NCI-H345 treated with DMSO at 0.1 percent for 48 hours (cell line): ENCODE data around the gene PTRH1.

Experiments
- DNase-seq: peaks from one replicate; lab custom pipeline; 2025; ENCODE audit not compliant: unreplicated experiment; lab: John Stamatoyannopoulos, UW

PTRH1 gene

DNA sequence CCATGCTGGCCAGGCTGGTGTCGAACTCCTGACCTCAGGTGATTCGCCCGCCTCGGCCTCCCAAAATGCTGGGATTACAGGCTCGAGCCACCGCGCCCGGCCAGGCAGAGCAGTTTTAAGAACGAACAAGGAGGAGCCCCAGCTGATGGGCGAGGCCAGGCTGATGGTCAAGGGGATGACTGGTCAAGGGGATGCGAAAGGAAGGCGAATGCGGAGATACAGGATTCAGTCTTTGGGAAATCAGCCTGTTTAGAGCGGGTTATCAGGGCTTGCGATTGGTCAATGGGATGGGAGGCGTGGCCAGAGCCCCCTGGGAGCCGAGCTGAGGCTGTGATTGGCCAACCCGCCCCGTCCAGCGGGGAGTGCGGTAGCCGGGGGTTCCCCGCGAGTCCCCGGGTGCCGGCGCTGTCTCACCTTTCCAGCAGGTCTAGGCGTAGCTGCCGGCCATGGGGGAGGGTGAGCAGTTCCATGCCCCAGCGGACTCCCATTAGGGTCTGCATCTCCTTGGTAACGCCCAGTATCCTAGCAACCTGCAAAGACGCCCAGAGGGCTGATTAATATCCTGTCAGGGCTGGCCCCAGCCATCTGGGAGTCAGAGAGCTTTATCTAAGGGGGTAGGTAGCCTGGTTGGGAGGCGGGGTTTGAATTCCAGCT is 27.1 kb upstream of the PTRH1 start:
- DNase-seq: no peak

DNA sequence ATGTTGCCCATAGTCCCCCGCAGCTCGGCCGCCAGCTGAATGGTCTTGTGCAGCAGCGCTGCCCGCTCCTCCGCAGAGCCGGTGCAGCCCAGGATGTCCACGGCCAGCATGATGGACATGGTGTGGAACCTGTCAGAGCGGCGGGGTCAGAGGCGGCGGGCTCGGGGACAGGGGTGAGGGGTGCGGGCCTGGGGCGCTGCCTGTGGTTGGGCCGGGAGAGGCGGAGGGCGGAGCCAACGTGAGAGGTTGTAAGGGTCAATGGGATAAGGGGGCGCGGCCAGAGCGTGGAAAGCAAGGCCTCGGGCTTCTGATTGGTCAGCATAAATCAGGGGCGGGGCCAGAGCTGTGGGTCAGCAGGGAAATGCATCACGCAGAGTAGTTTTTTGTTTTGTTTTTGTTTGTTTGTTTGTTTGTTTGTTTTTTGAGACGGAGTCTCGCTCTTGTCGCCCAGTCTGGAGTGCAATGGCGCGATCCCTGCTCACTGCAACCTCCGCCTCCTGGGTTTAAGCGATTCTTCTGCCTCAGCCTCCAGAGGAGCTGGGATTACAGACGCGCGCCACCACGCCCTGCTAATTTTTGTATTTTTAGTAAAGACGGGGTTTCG is 26.5 kb upstream of the PTRH1 start:
- no peak for DNase-seq

DNA sequence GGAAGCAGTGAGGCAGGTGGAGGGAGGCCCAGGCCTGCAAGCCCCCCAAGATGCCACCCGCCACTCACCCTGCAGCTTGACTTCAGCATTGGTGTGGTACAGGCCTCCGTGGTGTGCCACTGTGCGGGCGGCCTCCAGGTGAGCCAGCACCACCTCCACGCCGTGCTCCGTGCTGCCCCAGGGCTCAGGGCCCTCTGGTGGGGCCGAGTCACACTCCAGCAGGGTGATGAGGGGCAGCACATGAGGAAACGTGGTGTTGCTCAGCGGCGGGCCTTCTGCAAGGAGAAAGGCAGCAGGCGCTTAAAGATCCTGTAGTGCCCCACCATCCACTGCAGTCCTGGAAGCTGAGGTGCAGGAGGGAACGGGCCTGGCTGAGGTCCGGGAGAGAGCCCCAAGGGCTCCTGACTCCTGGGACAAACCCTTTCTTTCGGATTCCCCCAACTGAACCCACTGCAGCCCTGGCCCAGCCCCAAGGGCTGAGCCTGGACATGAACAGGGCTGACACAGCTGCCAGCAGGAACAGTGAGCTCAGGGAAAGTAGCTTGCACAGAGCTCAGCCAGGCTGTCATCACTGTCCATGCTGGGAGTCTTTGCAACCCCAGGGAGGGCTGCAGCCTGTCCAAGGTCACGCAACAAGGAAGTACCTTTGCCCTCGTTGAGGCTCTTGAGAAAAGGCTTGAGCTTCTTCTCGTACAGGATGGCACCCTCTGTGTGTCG is 24.3 kb upstream of the PTRH1 start:
- no peak for DNase-seq

DNA sequence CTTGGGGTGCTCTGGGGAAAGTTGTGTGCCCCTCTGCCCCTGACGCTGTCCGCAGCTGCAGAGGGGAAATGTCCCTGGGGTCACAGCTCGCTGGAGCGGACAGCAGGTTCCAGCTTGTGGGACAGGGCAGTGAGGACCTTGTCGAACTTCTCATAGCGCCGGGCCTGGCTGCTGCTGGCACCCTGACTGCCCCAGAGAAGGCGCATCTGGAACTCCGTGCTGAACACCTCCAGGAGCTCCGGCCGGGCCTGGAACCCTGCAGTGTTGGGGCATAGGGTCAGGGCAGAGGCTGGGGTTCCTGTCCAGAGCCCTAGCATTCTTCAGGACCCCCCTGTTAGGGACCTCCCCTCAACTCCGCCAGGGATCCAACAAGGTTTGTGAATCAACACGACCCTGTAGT is 23.2 kb upstream of the PTRH1 start:
- DNase-seq: no peak

DNA sequence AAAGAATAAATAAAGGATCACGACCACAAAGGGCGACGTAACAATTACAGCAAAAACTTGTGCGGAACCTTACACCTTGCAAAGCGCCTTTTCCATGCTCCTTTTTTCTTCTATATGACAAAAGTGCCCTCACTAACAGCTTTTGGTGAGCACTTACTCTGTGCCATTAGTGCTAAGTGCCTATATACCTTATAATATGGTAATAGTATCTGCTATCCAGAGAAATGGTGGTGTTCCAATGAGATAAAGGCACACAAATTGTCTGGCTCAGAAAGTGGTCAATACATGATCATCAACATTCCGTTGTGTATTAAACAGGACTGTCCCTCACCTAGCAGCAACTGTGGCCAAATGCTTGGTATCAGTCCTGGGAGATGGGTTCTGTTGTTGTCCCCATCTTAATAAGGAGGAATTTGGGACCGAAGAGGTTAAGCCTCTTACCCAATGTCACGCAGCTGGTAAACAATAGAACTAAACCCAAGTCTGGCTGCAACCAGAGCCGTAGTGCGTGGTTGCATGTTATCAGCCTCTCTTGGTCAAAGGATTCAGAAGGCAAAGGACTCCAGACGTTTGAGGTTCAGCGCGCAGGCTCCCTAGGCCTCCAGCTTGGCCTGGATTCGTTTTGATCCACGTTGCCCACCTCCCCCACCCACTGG is 20.2 kb upstream of the PTRH1 start:
- no peak for DNase-seq

DNA sequence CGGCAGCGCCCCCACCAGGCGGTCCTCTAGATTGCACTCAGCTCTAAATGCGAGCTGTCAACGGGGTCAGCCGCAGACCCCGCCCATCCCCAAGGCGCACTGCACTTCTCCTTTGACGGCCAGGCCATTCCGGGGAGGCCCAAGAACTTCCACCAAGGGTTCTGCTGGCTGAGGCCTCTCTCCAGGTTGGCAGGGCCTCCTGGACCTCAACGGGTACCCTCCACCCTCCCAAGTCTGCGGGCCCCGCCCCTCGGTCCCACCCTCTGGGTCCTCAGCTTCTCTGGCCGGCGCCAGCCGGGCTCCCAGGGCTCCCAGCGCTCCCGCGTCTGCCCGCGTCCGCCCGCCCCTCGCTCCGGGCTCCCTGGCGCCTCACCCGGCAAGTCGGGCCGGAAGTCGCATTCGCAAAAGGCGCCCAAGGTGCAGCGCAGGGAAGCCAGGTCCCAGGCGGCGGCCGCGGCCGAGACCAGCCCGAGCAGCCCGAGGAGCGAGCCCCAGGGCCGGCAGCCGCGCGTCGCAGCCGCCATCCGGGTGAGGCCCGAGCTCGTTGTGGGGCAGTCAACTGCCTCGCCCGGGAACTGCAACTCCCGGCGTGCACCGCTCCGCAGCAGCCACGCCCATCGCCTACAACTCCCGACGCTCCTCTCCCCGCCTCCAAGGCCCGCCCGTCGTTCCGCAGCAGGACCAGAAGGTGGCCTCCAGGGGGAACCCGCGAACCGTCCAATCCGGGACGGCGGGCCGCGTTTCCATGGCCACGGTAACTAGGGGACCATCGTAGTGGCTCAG is 19.5 kb upstream of the PTRH1 start, which contains the start of gene TOR2A:
Gene TOR2A (minus strand): TSS at position 548 of the 783 bp plus-strand sequence. CDS start 24 bp downstream, at position 524.
- peak; percentile 93 for DNase-seq

DNA sequence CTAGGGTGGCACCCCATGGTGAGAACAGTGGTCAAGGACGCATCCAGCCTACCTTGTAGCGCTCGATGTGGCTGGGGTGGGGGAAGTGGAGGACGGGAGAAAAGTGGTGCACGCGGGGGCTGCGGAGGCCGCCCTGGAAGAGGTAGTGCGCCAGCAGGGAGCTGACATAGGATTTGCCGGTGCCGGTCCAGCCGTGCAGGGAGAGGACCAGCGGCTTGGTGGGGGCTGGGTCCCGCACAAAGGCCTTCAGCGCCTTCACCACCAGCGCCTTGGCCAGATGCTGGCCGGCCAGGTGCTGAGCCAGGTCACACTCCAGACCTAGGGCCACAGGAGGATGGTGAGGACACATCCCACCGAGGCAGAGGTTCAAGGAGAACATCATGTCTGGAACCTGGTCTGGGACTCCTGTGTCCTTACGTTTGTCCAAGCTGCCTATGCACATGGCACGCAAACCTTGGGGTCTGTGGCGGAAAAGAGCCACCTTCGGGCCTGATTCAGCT is 18.8 kb upstream of the PTRH1 start:
- no peak for DNase-seq

DNA sequence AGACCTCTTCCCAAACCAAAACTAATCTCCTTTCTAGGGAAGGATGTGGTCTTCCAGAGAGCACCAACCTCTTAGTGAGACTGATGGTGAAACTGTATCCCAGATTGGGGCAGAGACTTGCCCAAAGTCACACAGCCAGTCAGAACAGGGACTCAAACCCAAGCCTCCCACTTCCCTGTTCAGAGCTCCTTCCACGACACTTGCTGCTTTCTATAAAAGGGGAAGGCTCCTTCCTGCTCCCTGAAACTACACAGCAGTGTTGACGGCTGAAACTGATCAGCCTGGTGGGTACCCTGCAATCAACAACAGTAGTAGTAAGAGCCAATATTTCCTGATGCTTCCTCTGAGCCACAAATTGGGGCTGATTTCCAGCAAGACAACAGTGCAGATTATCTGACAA is 18.2 kb upstream of the PTRH1 start:
- no peak for DNase-seq

DNA sequence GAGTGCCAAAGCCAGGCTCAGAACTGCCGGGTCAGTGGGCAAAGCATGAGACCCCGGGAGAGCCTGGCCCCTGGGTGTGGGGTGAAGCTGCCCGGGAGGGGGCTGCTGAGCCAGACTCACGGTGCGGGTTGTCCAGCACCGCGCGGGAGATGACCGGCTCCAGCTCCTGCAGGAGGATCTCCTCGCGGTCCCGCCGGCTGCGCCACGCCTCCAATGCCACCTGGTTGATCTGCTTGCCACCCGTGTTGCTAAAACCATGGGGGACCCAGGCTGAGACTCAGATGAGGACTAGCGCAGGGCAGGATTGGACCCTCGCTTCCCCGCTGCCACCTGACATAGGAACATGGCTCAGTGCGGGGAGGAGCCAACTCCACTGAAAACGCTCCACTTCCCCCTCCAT is 17.0 kb upstream of the PTRH1 start:
- no peak for DNase-seq

DNA sequence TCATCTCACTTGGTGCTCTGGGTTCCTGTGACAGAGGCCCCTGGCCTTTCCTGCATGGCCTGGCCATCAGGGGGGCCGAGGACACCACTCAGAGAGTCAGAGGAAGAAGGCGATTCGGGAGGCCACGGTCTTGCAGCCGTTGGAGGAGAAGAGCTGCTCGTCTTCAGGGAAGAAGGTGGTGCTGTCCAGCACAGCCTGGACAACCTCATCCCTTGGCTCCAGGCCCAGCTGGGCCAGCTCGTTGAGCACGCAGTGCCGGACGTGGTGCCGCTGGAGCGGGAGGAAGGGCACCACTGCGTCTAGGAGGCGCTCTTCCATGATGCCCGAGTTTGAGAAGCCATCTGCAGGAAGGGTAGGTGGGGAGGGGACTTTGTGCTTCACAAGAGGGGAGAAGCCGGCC is 16.5 kb upstream of the PTRH1 start:
- no peak for DNase-seq

DNA sequence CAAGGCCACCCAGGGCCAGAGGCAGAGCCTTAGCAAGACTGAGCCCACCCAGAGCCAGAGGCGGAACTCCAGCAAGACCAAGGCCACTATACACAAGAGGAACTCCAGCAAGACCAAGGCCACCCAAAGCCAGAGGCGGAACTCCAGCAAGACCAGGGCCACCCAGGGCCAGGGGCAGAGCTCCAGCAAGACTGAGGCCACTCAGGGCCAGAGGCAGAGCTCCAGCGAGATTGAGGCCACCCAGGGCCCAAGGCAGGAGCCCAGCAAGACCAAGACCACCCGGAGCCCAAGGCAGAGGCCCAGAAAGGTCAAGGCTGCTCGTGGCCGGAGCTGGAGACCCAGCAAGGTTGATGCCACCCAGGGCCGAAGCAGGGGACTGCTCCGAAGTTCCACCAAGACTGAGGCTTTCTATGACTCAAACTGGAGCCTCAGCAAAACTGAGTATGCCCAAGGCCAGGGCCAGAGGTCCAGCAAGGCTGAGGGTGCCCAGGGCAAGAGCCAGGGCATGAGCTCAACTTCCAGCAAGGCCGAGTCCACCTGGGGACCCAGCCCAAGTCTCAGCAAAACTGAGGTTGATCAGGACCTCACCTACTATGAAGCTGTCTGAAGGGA is 15.4 kb upstream of the PTRH1 start:
- DNase-seq: no peak

DNA sequence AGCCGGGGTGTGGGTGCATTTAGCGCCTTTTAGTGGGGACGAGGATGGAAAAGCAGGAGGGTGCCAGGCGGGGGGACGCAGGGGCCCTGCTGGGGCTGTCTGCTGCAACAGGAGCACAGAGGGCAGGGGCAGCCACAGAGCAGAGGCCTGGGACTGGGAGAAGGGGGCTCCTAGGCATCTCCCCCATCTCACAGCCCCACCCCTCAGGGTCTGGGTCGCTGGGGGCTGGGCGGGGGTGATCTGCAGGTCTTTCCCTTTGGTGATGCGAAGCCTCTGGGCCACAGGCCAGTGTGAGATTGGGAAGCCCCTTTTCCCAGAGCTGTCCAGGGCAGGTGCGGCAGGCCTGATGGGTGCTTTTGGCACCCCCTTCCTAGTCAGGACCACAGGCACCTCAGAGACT is 14.8 kb upstream of the PTRH1 start:
- no peak for DNase-seq

DNA sequence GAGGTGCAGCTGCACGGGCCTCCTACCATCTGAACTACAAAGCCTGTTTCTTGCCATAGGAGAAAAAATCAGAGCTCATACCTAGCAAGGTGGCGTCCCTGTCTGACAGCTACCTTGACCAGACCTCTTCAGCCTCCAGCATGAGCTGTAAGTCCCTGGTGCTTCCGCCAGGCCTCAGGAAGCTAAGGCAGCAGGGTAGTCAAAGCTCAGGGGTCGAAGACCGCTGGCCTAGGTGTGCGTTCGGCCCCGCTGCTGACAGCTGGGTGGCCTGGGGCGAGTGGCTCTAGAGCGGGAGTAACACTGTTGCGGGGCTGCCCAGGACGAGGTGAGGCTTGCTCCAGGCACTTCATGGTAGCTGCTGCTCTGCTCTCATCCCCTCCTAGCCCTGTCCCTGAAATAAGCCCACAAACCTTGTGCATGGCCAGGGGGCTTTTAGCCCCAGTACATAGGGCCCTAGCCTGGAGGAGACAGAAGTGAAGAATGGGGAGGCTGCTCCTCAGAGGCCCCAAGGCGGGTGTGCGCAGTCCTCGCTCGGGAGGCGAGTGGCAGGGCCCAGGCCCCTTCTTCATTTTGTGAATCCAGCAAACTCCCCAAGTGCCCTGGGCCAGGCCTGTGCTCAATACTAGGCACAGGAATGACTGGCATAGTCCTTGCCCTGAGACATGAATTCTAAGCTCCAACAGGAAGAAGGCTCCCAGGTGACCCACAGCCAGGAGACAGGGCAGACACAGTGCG is 14.2 kb upstream of the PTRH1 start:
- DNase-seq: no peak

DNA sequence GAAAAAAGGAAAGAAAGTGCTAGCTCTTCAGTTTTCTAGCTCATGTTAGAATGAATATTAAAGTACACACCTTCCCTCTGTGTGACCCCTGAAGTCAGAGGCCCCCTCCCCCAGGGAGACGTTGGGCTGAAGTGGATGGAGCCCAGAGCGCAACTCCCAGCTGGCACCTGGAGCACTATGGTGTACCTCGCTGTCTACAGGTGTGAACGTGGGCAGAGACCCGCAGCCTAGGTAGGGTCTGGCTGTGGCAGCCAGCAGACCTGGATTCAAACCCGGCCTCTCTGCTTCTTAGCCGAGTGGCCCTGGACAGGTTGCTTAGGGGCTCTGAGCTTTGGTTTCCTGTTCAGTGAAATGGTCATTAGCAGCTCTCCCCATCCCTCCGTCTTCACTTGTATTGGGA is 13.3 kb upstream of the PTRH1 start:
- DNase-seq: no peak

DNA sequence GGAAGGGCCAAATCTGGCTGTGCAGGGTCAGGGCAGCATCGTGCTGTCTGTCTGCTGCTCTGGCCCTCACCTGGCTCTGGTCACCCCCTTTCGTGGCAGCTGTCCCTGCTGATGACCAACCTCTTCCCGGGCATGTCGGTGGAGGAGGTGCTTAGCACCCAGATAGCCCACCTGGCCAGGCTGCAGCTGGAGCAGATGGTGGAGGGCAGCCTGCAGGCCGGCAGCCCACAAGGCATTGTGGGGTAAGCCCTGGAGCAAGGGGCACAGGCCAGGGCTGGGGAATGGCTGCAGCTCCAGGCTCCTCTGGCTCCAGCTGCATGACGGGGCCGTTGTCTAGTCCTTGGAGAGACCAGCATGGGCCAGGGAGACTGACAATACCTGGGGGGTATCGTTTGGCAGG is 11.4 kb upstream of the PTRH1 start:
- no peak for DNase-seq

DNA sequence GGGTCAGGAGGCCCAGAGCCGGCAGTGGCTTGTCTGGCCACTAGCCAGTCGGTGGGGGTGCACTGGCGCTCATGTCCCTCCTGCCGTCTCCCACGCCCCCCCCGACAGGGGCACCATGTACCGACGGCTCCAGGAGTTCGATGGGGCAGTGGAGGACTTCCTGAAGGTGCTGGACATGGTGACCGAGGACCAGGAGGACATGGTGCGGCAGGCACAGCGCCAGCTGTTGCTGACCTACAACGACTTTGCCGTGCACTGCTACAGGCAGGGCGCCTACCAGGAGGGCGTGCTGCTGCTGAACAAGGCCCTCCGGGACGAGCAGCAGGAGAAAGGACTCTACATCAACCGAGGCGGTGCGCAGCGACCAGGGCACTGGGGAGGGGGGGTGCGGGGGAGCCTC is 8.5 kb upstream of the PTRH1 start:
- no peak for DNase-seq

DNA sequence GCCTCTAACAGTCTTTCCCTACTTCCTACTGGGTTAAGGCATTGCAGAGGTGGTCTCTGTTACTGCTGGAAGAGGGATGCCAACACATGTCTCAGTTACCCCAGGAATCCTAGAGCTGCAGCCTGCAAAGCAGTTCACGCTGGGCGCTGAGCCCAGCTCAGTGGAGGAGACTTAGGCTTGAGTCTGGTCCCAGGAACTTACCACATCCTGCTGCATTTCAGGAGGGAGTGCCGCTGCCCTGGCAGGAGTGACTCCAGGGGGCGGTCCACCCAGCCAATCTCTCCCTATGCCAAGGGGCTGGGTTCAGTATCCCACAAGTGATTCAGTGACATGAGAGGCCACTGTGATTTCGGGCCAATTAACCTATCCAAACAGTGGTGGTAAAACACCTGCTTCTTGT is 8.0 kb upstream of the PTRH1 start:
- no peak for DNase-seq

DNA sequence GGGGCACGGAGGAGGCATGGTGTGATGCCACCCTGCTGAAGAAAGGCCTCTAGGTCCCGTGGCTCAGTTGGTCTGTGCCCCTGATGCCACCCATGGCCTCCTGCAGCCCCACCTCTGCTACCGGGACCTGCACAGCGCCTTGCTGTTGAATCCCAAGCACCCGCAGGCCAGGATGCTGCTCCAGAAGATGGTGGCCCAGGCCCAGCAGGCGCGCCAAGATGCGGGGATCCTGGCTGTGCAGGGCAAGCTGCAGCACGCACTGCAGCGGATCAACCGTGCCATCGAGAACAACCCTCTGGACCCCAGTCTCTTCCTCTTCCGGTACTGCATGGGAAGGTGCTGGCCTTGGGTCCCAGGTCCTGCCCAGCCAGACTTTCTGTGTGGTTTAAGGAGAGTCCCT is 7.5 kb upstream of the PTRH1 start:
- DNase-seq: no peak

DNA sequence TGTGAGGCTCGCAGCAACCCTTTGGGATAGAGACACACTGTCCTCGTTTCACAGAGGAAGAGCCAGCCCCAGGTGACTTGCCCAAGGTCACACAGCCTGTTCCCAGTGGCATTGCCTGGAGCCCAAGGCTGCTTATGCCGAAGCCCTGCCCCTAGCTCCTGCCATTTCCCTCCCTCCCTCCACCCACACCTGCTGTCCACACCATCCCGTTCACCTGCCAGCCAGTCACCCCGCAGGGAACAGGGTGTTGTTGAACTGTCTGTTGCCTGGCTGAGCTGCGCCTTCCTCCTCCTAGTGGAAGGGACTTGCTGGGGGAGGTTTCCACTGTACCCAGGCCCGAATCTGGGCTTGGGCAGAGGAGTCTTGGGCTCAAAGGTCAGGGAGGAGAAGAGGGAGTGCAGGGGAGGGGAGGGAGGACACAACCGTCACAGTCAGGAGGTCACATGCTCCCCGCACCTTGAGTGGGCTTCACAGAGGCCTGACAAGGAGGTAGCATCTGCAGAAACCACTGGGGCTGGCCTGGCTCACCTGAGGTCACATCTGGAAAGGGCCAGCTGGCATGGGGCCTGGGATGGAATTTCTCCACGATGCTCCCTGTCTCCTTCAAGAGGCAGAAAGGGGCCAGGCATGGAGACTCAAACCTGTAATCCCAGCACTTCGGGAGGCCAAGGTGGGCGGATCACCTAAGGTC is 6.7 kb upstream of the PTRH1 start:
- no peak for DNase-seq
